ENCODE results near the gene DLX4. TPM values are rescaled to one million over a fixed set of nuclear protein-coding genes. Genes with fewer than 3 reads are reported as not detected.

Gene DLX4
- total RNA-seq, 1 donor from 2014 or later = 0.29 TPM

DNA sequence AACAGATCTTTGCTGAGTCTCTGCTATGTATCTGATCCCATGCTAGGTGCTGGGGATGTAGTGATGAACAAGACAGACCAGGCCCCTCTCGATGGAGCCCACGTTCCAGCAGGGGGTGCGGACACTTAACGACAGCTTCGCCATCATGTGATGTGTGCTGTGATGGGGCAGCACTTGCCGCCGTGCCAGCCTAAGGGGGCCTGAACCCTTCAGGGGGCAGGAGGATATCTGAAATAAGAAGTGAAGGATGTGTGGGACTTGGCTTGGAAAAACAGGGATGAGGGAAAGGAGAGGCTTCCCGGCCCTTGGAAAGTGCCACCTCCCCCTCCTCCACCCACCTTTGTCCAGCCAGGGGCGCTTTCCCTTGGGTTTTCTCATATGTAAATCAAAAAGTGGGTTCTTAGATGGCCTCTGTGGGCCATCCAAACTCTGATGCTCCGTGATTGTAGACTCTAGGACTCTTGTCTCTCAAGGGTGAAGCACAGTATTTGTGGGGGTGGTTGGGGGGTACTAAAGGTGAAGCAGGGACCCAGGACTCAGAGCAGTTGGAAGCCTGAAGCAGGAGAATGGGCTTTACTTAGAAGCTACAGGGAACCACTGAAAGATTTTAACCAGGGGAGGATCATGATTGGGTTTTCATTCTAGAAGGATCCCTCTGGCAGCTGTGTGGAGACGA, 30.0 kb downstream of the DLX4 start:
- Mint-ChIP-seq H3K9me3 (ENCODE audit: unreplicated experiment) (peaks cover 15% of the 10 kb centered on the region), H3K27ac (ENCODE audit: unreplicated experiment) (no peak overlapping the region), H3K27me3 (ENCODE audit: unreplicated experiment) (peaks cover 16% of the 10 kb centered on the region), H3K4me1 (ENCODE audit: low read depth, unreplicated experiment) (peaks cover 10% of the 10 kb centered on the region), H3K36me3 (ENCODE audit: unreplicated experiment) (no peaks in the 10 kb centered on the region), H3K4me3 (ENCODE audit: unreplicated experiment) (no peak overlapping the region)
- no peak for DNase-seq
- TF ChIP-seq, protein P1, sequence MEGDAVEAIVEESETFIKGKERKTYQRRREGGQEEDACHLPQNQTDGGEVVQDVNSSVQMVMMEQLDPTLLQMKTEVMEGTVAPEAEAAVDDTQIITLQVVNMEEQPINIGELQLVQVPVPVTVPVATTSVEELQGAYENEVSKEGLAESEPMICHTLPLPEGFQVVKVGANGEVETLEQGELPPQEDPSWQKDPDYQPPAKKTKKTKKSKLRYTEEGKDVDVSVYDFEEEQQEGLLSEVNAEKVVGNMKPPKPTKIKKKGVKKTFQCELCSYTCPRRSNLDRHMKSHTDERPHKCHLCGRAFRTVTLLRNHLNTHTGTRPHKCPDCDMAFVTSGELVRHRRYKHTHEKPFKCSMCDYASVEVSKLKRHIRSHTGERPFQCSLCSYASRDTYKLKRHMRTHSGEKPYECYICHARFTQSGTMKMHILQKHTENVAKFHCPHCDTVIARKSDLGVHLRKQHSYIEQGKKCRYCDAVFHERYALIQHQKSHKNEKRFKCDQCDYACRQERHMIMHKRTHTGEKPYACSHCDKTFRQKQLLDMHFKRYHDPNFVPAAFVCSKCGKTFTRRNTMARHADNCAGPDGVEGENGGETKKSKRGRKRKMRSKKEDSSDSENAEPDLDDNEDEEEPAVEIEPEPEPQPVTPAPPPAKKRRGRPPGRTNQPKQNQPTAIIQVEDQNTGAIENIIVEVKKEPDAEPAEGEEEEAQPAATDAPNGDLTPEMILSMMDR (IDR thresholded peaks at IDR 0.05; ENCODE audit: partially characterized antibody, unreplicated experiment) = no peak

DNA sequence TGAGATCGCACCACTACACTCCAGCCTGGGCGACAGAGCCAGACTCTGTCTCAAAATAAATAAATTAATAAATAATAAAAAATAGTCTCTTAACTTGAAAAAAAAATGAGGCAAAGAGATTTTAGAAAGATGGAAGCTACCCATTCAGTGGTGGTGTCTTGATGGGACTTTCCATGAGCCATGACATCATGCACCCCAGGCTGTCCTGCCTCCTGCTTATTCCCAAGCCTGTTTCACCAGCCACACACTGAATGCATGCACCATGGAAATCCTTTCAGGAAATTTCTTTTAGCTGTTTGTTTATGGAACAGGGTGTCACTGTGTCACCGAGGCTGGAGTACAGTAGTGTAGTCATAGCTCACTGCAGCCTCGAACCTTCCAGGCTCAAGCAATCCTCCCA, 34.9 kb downstream of the DLX4 start:
- no peaks in the 10 kb centered on the region for H3K36me3 Mint-ChIP-seq (ENCODE audit: unreplicated experiment)
- peaks cover 2% of the 10 kb centered on the region for H3K27me3 Mint-ChIP-seq (ENCODE audit: unreplicated experiment)
- no peak overlapping the region for H3K27ac Mint-ChIP-seq (ENCODE audit: unreplicated experiment)
- no peaks in the 10 kb centered on the region for H3K9me3 Mint-ChIP-seq (ENCODE audit: unreplicated experiment)
- no peaks in the 10 kb centered on the region for H3K4me1 Mint-ChIP-seq (ENCODE audit: low read depth, unreplicated experiment)
- TF ChIP-seq, protein P1 (IDR thresholded peaks at IDR 0.05; ENCODE audit: partially characterized antibody, unreplicated experiment) = no peak
- DNase-seq = no peak
- H3K4me3 Mint-ChIP-seq (ENCODE audit: unreplicated experiment) = no peak overlapping the region

DNA sequence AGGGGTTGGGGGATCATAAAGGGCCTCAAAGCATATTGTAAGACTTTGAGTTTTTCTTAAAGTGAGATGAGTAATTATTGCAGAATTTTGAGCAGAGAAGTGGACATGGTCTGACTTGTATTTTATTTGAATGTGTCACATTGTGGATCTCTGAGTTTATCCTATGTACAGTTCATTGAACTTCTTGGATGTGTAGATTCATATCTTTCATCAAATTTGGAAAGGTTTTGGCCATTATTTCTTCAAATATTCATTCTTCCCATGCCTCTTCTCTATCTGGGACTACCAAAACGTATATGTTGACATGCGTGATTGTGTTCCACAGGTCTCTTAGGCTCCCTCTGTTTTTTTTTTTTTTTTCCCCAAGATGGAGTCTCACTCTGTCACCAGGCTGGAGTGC, 40.3 kb downstream of the DLX4 start:
- TF ChIP-seq, protein P1 (IDR thresholded peaks at IDR 0.05; ENCODE audit: partially characterized antibody, unreplicated experiment) = no peak
- no peak overlapping the region for H3K4me3 Mint-ChIP-seq (ENCODE audit: unreplicated experiment)
- H3K27ac Mint-ChIP-seq (ENCODE audit: unreplicated experiment) = no peak overlapping the region
- no peaks in the 10 kb centered on the region for H3K4me1 Mint-ChIP-seq (ENCODE audit: low read depth, unreplicated experiment)
- peaks cover 2% of the 10 kb centered on the region for H3K27me3 Mint-ChIP-seq (ENCODE audit: unreplicated experiment)
- no peaks in the 10 kb centered on the region for H3K9me3 Mint-ChIP-seq (ENCODE audit: unreplicated experiment)
- no peak for DNase-seq
- H3K36me3 Mint-ChIP-seq (ENCODE audit: unreplicated experiment) = peaks cover 5% of the 10 kb centered on the region

DNA sequence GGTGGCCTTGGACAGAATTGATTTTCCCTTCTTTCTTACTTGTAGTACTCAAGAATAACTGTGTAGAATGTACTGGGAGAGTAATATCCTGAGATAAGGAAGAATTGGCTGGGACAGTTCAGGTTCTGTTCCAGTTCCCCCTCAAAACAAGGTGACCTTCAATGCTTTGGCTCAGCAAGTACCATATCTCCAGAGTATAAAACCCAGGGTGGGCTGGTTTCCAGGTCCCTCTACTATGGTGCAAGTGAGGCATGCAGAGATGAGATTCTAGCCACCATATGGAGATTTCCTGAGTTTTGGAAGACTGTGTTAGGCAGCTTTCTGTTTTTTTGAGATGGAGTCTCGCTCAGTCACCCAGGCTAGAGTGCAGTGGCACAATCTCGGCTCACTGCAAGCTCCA, 44.1 kb downstream of the DLX4 start:
- H3K4me3 Mint-ChIP-seq (ENCODE audit: unreplicated experiment) = no peak overlapping the region
- H3K36me3 Mint-ChIP-seq (ENCODE audit: unreplicated experiment) = peaks cover 11% of the 10 kb centered on the region
- peaks cover 4% of the 10 kb centered on the region for H3K27me3 Mint-ChIP-seq (ENCODE audit: unreplicated experiment)
- no peaks in the 10 kb centered on the region for H3K4me1 Mint-ChIP-seq (ENCODE audit: low read depth, unreplicated experiment)
- TF ChIP-seq, protein P1 (IDR thresholded peaks at IDR 0.05; ENCODE audit: partially characterized antibody, unreplicated experiment) = no peak
- no peak for DNase-seq
- H3K27ac Mint-ChIP-seq (ENCODE audit: unreplicated experiment) = no peak overlapping the region
- H3K9me3 Mint-ChIP-seq (ENCODE audit: unreplicated experiment) = peaks cover 3% of the 10 kb centered on the region

DNA sequence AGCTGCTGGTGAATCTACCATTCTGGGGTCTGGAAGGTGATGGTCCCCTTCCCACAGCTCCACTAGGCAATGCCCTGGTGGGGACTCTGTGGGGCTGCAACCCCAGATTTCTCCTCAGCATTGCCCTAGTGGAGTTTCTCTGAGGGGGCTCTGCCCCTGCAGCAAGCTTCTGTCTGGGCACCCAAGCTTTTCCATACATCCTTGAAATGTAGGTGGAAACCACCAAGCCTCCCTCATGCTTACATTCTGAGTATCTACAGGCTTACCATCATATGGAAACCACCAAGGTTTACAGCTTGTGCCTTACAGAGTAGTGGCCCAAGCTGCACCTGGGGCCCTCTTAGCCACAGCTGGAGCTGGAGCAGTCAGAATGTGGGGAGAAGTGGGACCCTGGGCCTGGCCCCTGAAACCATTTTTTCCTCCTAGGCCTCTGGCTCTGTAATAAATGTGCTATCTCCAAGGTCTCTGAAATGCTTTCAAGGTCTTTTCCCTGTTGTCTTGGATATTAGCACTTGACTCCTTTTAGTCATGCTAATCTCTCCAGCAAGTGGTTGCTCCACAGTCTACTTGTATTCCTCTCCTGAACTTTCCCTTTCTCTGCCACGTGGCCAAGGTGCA, 45.6 kb downstream of the DLX4 start:
- H3K4me3 Mint-ChIP-seq (ENCODE audit: unreplicated experiment) = no peak overlapping the region
- no peak overlapping the region for H3K27ac Mint-ChIP-seq (ENCODE audit: unreplicated experiment)
- peaks cover 11% of the 10 kb centered on the region for H3K36me3 Mint-ChIP-seq (ENCODE audit: unreplicated experiment)
- H3K9me3 Mint-ChIP-seq (ENCODE audit: unreplicated experiment) = peaks cover 3% of the 10 kb centered on the region
- TF ChIP-seq, protein P1 (IDR thresholded peaks at IDR 0.05; ENCODE audit: partially characterized antibody, unreplicated experiment) = no peak
- H3K4me1 Mint-ChIP-seq (ENCODE audit: low read depth, unreplicated experiment) = no peaks in the 10 kb centered on the region
- H3K27me3 Mint-ChIP-seq (ENCODE audit: unreplicated experiment) = peaks cover 4% of the 10 kb centered on the region
- no peak for DNase-seq

All from glutamatergic neuron (in vitro differentiated cells).